ENCODE measurements around the gene CCL7.

DNA sequence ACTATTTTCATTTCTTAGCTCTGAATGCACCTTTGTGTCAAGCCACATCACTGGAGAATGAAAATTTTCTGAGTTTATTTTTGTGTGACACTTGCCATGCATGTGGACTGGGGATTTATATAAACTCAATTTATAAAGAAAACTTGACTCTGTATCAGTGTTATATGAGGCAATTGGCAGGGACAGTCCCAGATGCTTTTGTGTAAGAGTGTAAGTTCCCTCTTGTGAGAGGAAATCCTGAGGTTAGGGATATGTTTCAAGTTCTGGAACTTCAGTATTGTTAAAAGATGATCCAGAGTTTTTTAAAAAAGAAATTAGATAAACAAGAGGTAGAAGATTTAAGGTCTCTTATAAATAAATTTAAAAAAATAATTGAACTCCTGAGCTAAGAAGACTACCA, 38.4 kb downstream of the CCL7 start:
- TF ChIP-seq CTCF (IDR thresholded peaks at IDR 0.05) (no peak), POLR2AphosphoS5 (IDR thresholded peaks at IDR 0.05) (no peak), POLR2A (IDR thresholded peaks at IDR 0.05) (no peak), EP300 (IDR thresholded peaks at IDR 0.05) (no peak)
